T-cell (primary cell): ENCODE data around the gene PDLIM7. TPM values are rescaled to one million over a fixed set of nuclear protein-coding genes. Genes with fewer than 3 reads are reported as not detected.

ENCODE experiments used
- ATAC-seq, 4 experiments: fragments of 200-7000 bp in 3 of 4; fragments of 150-1000 bp in 1 of 4; cut with Tn5 transposase; replicated peaks in 1 of 4; 1 replicate in 3 of 4; 2 replicates in 1 of 4; pipeline ENCODE4 v1.10.0; 2021; ENCODE audit warnings: moderate library complexity in 3 of 4, mild to moderate bottlenecking in 2 of 4, moderate number of reproducible peaks in 1 of 4
- CTCF ChIA-PET, 2 donors: fragments of 300-600 bp; sonication (Branson Sonifier 250); formaldehyde crosslinking; loops; one replicate each; lab custom pipeline; 2022; ENCODE audit warnings: antibody characterized with exemption in 2 of 2; lab: Charles Lee
- POLR2A ChIA-PET, 2 donors: fragments of 300-600 bp; sonication (Branson Sonifier 250); formaldehyde crosslinking; loops; one replicate each; lab custom pipeline; 2022; ENCODE audit warnings: antibody characterized with exemption in 2 of 2; lab: Charles Lee
- DNase-seq, 35 experiments: peaks; one replicate each; pipeline versions ENCODE4 v3.0.0 to v3.0.0-alpha.2; 2013 to 2023
- H3K27ac ChIP-seq: one replicate; pipeline ENCODE4 v1.5.1; 2013; ENCODE audit warnings: low read length
- H3K27me3 ChIP-seq, 2 experiments: replicated peaks in 1 of 2; 1 replicate in 1 of 2; 2 replicates in 1 of 2; pipeline versions ENCODE4 v1.6.1 to v1.7.0; 2013; ENCODE audit warnings: low read length in 1 of 2, mixed read lengths in 1 of 2; ENCODE audit not compliant: control insufficient read depth in 2 of 2, insufficient read depth in 2 of 2; ENCODE audit errors: extremely low read depth in 1 of 2
- H3K36me3 ChIP-seq, 2 donors: 1 replicate in 1 of 2; 2 replicates in 1 of 2; pipeline versions ENCODE4 v1.6.1 to v1.7.0; 2013; ENCODE audit warnings: low read length in 1 of 2; ENCODE audit not compliant: control insufficient read depth in 2 of 2, insufficient read depth in 1 of 2; ENCODE audit errors: extremely low read depth in 1 of 2
- H3K4me1 ChIP-seq, 2 experiments: 1 replicate in 1 of 2; 2 replicates in 1 of 2; pipeline versions ENCODE4 v1.6.1 to v1.7.0; 2013; ENCODE audit warnings: low read length in 2 of 2, mixed read lengths in 1 of 2; ENCODE audit not compliant: insufficient read depth in 2 of 2, control insufficient read depth in 1 of 2; ENCODE audit errors: extremely low read depth in 1 of 2
- H3K4me3 ChIP-seq, 2 donors: 1 replicate in 1 of 2; 2 replicates in 1 of 2; pipeline versions ENCODE4 v1.5.1 to v1.7.0; 2013; ENCODE audit warnings: mild to moderate bottlenecking in 2 of 2, low read length in 1 of 2, moderate library complexity in 1 of 2; ENCODE audit not compliant: control insufficient read depth in 1 of 2; ENCODE audit errors: extremely low read depth in 1 of 2
- H3K9me3 ChIP-seq: 2 replicates; pipeline ENCODE4 v1.7.0; 2013
- H3K27ac Mint-ChIP-seq, 2 donors: one replicate each; pipeline ENCODE4 v1.8.0; 2020 to 2021; ENCODE audit warnings: mild to moderate bottlenecking in 2 of 2, mixed read lengths in 2 of 2
- H3K27me3 Mint-ChIP-seq, 2 donors: one replicate each; pipeline ENCODE4 v1.8.0; 2021 to 2022; ENCODE audit warnings: mixed read lengths in 2 of 2
- H3K36me3 Mint-ChIP-seq: one replicate; pipeline ENCODE4 v1.8.0; 2021; ENCODE audit warnings: mixed read lengths
- H3K4me1 Mint-ChIP-seq, 3 donors: one replicate each; pipeline ENCODE4 v1.8.0; 2020 to 2022; ENCODE audit warnings: mixed read lengths in 3 of 3, mild to moderate bottlenecking in 1 of 3
- H3K4me3 Mint-ChIP-seq, 3 donors: one replicate each; pipeline ENCODE4 v1.8.0; 2020 to 2022; ENCODE audit warnings: mild to moderate bottlenecking in 3 of 3, mixed read lengths in 3 of 3, moderate library complexity in 3 of 3
- H3K9me3 Mint-ChIP-seq, 3 donors: one replicate each; pipeline ENCODE4 v1.8.0; 2020 to 2022; ENCODE audit warnings: mixed read lengths in 3 of 3
- WGBS: methylation state at CpG from one replicate; pipeline ENCODE4 v1.1.5; 2013; ENCODE audit warnings: missing lambda C conversion rate; ENCODE audit not compliant: insufficient coverage; 5-methylcytosine and 5-hydroxymethylcytosine counted together
- total RNA-seq, 35 experiments: library from RNA in 6 of 35; stranded (reverse) in 6 of 35; fragments of 120-200 nt in 1 of 35; gene quantifications; one replicate each; pipeline versions ENCODE4 v1.2.1 to v1.2.4 and lab custom pipeline; 2013 to 2026

PDLIM7 gene
- total RNA-seq, 5 donors from 2014 or later (not counting 1 experiment from before 2014, with no cell fraction given) = 9.8 to 17.8 (median 12.8) TPM

DNA sequence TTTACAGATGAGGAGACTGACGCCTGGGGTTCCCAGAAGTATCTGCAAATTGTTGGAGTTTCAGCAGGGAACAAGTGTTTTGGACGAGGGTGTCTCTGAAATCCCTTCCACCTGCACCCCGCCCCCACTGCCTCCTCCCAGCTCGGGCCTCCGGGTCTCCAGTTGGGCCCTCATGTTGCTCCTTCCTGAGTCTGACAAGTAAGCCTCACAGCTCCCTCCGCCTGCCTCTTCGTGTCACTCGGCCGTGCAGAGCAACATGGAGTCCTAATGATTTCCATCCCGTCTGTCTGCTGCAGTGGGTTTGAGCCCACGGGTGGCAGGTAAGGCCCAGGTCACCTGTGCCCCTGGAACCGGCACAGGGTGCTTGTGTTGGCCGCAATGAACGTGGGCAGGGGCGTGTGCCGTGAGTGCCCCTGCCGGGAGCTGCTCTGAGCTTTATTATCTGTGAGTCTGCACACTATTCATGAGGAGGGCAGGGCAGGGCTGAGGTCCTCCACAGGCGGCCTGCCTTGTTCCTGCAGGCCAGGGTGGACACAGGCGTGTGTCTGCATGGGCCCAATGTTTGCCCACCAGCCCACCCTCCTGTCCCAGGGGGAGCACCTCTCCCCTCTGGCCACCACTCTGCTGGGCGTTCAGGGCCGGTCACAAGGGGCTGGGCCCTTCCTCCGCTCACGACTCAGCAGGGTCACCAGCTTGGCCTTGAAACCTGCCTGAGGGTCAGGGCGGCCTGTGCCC is 6.1 kb upstream of the PDLIM7 start:
- ATAC-seq = no peak
- no peaks in the 10 kb centered on the region for H3K9me3 ChIP-seq
- peaks cover 6 to 17% (median 11%) of the 10 kb centered on the region in 3 donors for H3K4me1 Mint-ChIP-seq
- no peak overlapping the region for H3K4me3 Mint-ChIP-seq
- peaks cover 0 to 2% of the 10 kb centered on the region in 2 experiments for H3K27me3 ChIP-seq
- H3K4me3 ChIP-seq = no peak overlapping the region
- POLR2A ChIA-PET = no interaction called here
- no peak overlapping the region for H3K27ac ChIP-seq
- H3K36me3 ChIP-seq = no peaks in the 10 kb centered on the region
- no peak for DNase-seq
- H3K27ac Mint-ChIP-seq = no peak overlapping the region
- whole genome bisulfite sequencing = 86% methylated on average over 23 of the region's 24 CpGs
- no peaks in the 10 kb centered on the region for H3K9me3 Mint-ChIP-seq
- no peaks in the 10 kb centered on the region for H3K36me3 Mint-ChIP-seq
- peaks cover 0 to 8% of the 10 kb centered on the region in 2 experiments for H3K4me1 ChIP-seq
- CTCF ChIA-PET = interaction anchor here (1.1 to 1.3 kb wide), 2 partner anchors 113 to 120 kb away, joined by 3 read pairs; partner anchors contain the start of gene SLC34A1 (in 1 of the 2)
- no peaks in the 10 kb centered on the region for H3K27me3 Mint-ChIP-seq

DNA sequence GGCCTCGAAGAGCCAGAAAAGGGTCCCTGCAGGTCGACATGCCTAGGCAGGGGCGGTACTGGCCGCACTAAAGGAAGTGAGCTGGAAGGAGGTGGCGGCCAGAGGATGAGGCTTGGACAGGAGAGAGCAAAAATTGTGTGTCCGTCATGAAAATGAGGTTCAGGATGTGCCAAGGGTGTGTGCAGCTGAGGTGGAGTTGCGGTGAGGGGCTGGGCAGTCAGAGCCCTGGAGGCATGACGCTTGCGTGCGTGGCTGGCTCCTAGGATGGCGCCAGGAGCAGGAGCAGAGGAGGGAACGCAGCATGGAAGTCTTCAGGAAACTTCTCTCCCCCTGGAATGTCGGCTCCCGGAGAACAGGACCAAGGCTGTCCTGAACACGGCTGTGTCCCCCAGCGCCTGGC is 5.5 kb upstream of the PDLIM7 start:
- H3K4me1 ChIP-seq = peaks cover 0 to 14% of the 10 kb centered on the region in 2 experiments
- 79% methylated on average over 15 of the region's 16 CpGs for WGBS
- no peaks in the 10 kb centered on the region for H3K36me3 ChIP-seq
- H3K9me3 ChIP-seq = no peaks in the 10 kb centered on the region
- Mint-ChIP-seq H3K27ac (no peak overlapping the region), H3K27me3 (no peaks in the 10 kb centered on the region), H3K4me3 (no peak overlapping the region), H3K36me3 (no peaks in the 10 kb centered on the region), H3K4me1 (peaks cover 10 to 21% (median 18%) of the 10 kb centered on the region in 3 donors), H3K9me3 (no peaks in the 10 kb centered on the region)
- DNase-seq (no peak), ATAC-seq (no peak)
- H3K27ac ChIP-seq = no peak overlapping the region
- ChIA-PET POLR2A (interaction anchor here in 1 of 2 donors (0.5 kb wide), 1 partner anchor 13 kb away, joined by 6 read pairs; no protein-coding TSS in a partner anchor), CTCF (interaction anchor here (1.0 to 1.5 kb wide), 4 partner anchors 47 to 124 kb away, joined by 3 to 5 read pairs (median 3); partner anchors contain the start of gene SLC34A1 (in 1 of the 2))
- no peak overlapping the region for H3K4me3 ChIP-seq
- peaks cover 0 to 6% of the 10 kb centered on the region in 2 experiments for H3K27me3 ChIP-seq

DNA sequence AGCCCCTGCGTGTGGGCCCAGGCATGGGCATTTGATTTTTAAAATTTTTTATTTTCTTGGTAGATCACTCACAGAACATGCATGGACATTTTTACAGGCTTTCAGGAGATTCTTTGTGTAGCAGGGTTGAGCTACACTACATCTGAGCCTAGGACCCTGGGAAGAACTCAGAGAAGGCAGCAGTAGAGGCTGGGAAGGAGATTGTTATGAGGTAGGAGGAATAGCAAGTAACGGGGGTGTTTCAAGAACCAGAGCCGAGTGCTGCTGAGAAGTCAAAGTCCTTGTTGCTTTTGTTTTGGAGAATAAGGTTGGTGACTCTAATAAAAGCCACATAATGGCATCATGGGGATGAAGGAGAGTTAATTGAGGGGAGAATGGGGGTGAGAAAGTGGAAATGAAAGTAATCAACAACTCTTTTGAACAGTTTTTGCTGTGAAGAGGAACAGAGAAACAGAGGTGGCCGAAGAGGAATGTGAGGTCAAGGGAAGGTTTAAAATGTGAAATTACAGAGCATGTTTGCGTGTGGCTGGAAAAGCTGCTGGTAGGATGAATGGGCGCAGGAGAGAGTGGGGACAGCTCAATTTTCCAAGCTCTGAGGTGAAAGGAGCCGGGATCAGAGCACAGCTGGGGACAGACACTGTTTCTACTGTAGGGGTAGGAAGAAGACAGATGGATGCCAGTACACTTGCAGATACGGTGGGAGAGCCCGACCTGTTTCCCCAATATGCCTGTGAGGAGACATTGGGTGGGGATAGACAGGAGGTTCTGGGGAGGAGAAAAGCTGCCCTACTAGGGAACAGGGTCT is 4.7 kb upstream of the PDLIM7 start:
- WGBS = 56% methylated on average over 7 of the region's 9 CpGs
- CTCF ChIA-PET = interaction anchor here (0.6 to 2.8 kb wide), 6 partner anchors 23 to 499 kb away, joined by 3 to 13 read pairs (median 5); no protein-coding TSS in a partner anchor
- no peak overlapping the region for H3K27ac ChIP-seq
- Mint-ChIP-seq H3K4me3 (no peak overlapping the region), H3K9me3 (no peaks in the 10 kb centered on the region), H3K27ac (no peak overlapping the region), H3K27me3 (no peaks in the 10 kb centered on the region), H3K36me3 (no peaks in the 10 kb centered on the region), H3K4me1 (peaks cover 12 to 20% (median 20%) of the 10 kb centered on the region in 3 donors)
- DNase-seq = no peak
- no peaks in the 10 kb centered on the region for H3K9me3 ChIP-seq
- H3K27me3 ChIP-seq = peaks cover 0 to 6% of the 10 kb centered on the region in 2 experiments
- H3K4me3 ChIP-seq = no peak overlapping the region
- no peaks in the 10 kb centered on the region for H3K36me3 ChIP-seq
- POLR2A ChIA-PET = interaction anchor here in 1 of 2 donors (0.5 kb wide), 1 partner anchor 12 kb away, joined by 6 read pairs; no protein-coding TSS in a partner anchor
- ATAC-seq = no peak
- H3K4me1 ChIP-seq = peaks cover 0 to 18% of the 10 kb centered on the region in 2 experiments

DNA sequence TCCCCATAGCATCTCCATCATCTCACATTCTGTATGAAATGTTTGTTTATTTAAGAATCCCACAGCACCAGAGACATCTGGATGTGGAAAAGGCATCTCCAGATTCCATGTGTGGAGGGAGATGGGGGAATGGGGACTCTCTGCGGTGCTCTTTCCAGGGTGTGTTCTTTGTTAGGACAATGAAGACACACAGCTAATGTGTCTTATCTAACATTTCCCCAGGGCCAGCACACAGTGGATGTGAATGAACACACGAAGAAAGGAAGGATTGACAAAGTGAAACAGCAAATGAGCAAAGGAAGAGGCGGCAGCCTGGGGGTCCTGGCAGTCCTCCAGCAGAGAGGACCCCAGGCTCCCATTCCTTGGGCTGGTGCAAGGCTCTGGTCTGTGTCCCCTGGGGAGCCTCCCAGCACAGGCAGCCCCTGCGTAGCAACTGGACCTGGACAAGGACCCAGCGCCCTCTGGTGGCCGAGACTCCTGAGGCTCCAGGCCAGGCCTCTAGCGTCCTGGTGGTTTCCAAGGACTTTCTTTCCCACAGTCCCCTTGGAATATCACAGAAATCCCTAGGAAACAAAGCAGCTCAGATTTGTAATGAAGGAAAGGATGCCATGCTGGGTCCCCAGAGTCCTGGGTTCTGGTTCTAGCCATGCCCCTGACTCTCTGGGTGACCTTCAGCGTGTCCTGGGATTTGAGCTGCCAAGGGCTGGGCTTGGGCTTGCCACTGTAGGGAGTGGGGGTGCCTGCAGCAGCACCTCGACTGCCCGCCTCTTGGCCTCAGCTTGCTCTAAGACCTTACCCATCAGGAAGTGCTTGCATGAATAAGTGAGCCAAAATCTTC is 3.5 kb upstream of the PDLIM7 start:
- Mint-ChIP-seq H3K27ac (peak overlapping the region in 1 of 2 donors; percentile 0), H3K4me3 (no peak overlapping the region), H3K27me3 (no peaks in the 10 kb centered on the region), H3K9me3 (no peaks in the 10 kb centered on the region), H3K36me3 (no peaks in the 10 kb centered on the region), H3K4me1 (peaks cover 17 to 25% (median 25%) of the 10 kb centered on the region in 3 donors)
- ATAC-seq (peak; percentile 22 to 33 (median 26)), DNase-seq (peak; percentile 41 to 91 (median 76))
- H3K4me1 ChIP-seq = peaks cover 0 to 30% of the 10 kb centered on the region in 2 experiments
- no peaks in the 10 kb centered on the region for H3K9me3 ChIP-seq
- POLR2A ChIA-PET = no interaction called here
- no peaks in the 10 kb centered on the region for H3K36me3 ChIP-seq
- no peak overlapping the region for H3K4me3 ChIP-seq
- 29% methylated on average over 6 of the region's 10 CpGs for WGBS
- peaks cover 0 to 6% of the 10 kb centered on the region in 2 experiments for H3K27me3 ChIP-seq
- no peak overlapping the region for H3K27ac ChIP-seq
- CTCF ChIA-PET = interaction anchor here (0.6 to 2.8 kb wide), 5 partner anchors 22 to 121 kb away, joined by 3 to 13 read pairs (median 4); no protein-coding TSS in a partner anchor

DNA sequence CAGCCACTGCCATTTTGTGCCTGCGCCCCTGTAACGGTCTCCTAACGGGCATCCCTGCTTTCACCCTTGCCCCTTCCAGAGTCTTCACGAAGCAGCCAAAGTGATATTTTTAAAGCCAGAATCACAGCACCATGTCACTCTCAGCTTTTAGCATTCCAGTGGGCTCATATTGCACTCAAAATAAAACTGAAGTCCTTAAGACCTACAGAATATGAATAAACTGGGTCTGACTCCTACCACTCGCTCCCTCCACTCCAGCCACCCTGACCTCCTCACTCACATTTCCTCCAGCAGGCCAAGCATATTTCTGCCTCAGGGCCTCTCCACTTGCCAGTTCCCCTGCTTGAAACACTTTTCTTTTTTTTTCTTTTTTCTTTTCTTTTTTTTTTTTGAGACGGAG is 2.4 kb upstream of the PDLIM7 start:
- H3K27me3 ChIP-seq = peaks cover 0 to 6% of the 10 kb centered on the region in 2 experiments
- CTCF ChIA-PET = interaction anchor here in 1 of 2 donors (0.6 to 2.8 kb wide), 2 partner anchors 91 to 110 kb away, joined by 3 to 13 read pairs; no protein-coding TSS in a partner anchor
- no peaks in the 10 kb centered on the region for H3K36me3 ChIP-seq
- H3K9me3 ChIP-seq = no peaks in the 10 kb centered on the region
- POLR2A ChIA-PET = no interaction called here
- no peak for DNase-seq
- Mint-ChIP-seq H3K27me3 (no peaks in the 10 kb centered on the region), H3K36me3 (no peaks in the 10 kb centered on the region), H3K9me3 (no peaks in the 10 kb centered on the region), H3K4me3 (peak overlapping the region; percentile 9 to 32 (median 22)), H3K27ac (peak overlapping the region; percentile 25 to 45), H3K4me1 (peaks cover 19 to 28% (median 25%) of the 10 kb centered on the region in 3 donors)
- H3K27ac ChIP-seq = no peak overlapping the region
- 98% methylated on average over 5 of the region's 6 CpGs for WGBS
- H3K4me3 ChIP-seq = no peak overlapping the region
- no peak for ATAC-seq
- peaks cover 0 to 40% of the 10 kb centered on the region in 2 experiments for H3K4me1 ChIP-seq
